ENCODE results near the gene RPA3.

GRCh38 chr7:7766671-7767070, 48.3 kb upstream of the RPA3 start:
- TF ChIP-seq GATA2 (IDR thresholded peaks at IDR 0.05; ENCODE audit: low read depth, low read length) (no peak), GATA3 (IDR thresholded peaks at IDR 0.05; ENCODE audit: low read depth, low read length) (no peak)

Data from SH-SY5Y (cell line).